Smooth muscle cell (in vitro differentiated cells): ENCODE measurements around the gene ZNF92. TPM values are rescaled to one million over a fixed set of nuclear protein-coding genes. Genes with fewer than 3 reads are reported as not detected.

Experiments
- DNase-seq: peaks from one replicate; lab custom pipeline; 2025; ENCODE audit not compliant: unreplicated experiment; lab: John Stamatoyannopoulos, UW
- H2AFZ ChIP-seq: fragments of 200-600 bp; sonication (generic); 2 replicates; pipeline ENCODE4 v1.6.0; 2016; ENCODE audit warnings: antibody characterized with exemption, low read depth, mild to moderate bottlenecking
- H3F3A ChIP-seq: fragments of 200-600 bp; sonication (generic); 2 replicates; pipeline ENCODE4 v1.6.0; 2017; ENCODE audit warnings: antibody characterized with exemption, low read depth
- H3K27ac ChIP-seq: fragments of 200-600 bp; sonication (generic); 2 replicates; pipeline ENCODE4 v1.5.1; 2016; ENCODE audit warnings: low read depth, mild to moderate bottlenecking
- H3K27me3 ChIP-seq: fragments of 200-600 bp; sonication (generic); 2 replicates; pipeline ENCODE4 v1.6.1; 2016; ENCODE audit warnings: low read depth, mild to moderate bottlenecking
- H3K36me3 ChIP-seq: fragments of 200-600 bp; sonication (generic); 2 replicates; pipeline ENCODE4 v1.5.1; 2016; ENCODE audit warnings: low read depth
- H3K4me1 ChIP-seq: fragments of 200-600 bp; sonication (generic); 2 replicates; pipeline ENCODE4 v1.5.1; 2016; ENCODE audit warnings: low read depth
- H3K4me2 ChIP-seq: fragments of 200-600 bp; sonication (generic); 2 replicates; pipeline ENCODE4 v1.6.0; 2016; ENCODE audit warnings: mild to moderate bottlenecking
- H3K4me3 ChIP-seq: fragments of 200-600 bp; sonication (generic); 2 replicates; pipeline ENCODE4 v1.5.1; 2016; ENCODE audit warnings: mild to moderate bottlenecking
- H3K79me2 ChIP-seq: fragments of 200-600 bp; sonication (generic); 2 replicates; pipeline ENCODE4 v1.6.0; 2016; ENCODE audit warnings: low read depth, mild to moderate bottlenecking
- H3K9ac ChIP-seq: fragments of 200-600 bp; sonication (generic); 2 replicates; pipeline ENCODE4 v1.6.0; 2016; ENCODE audit warnings: low read depth
- H3K9me3 ChIP-seq: fragments of 200-600 bp; sonication (generic); replicated peaks from 2 replicates; pipeline ENCODE4 v1.5.1; 2016; ENCODE audit warnings: low read depth
- H4K20me1 ChIP-seq: fragments of 200-600 bp; sonication (generic); 2 replicates; pipeline ENCODE4 v1.6.0; 2016; ENCODE audit warnings: low read depth
- CTCF ChIP-seq: fragments of 200-600 bp; sonication (generic); IDR thresholded peaks from 2 replicates; pipeline ENCODE4 v1.5.1; 2017; ENCODE audit warnings: borderline replicate concordance, mild to moderate bottlenecking, antibody characterized with exemption; ENCODE audit not compliant: insufficient read depth, poor library complexity, severe bottlenecking
- WGBS: methylation state at CpG from one replicate; pipeline ENCODE4 v1.1.7; 2016; ENCODE audit warnings: low lambda C conversion rate; 5-methylcytosine and 5-hydroxymethylcytosine counted together
- polyA plus RNA-seq: library from polyadenylated mRNA; unstranded; fragments of >200 nt; fragmentation: Nextera tagmentation; extraction: Ambion mirVana; gene quantifications from 2 replicates; pipeline ENCODE4 v1.2.1, GENCODE V29; 2016
- total RNA-seq: library from RNA; depleted of rRNA; stranded (reverse); fragments of >200 nt; gene quantifications from 2 replicates; pipeline ENCODE4 v1.2.3, GENCODE V29; 2014

Gene ZNF92
- total and polyA plus RNA-seq, 2 experiments from 2014 or later: 2.3 to 14.3 TPM

- no peak for DNase-seq
- Histone ChIP-seq H3K27ac (no peak overlapping the region), H3K79me2 (peaks cover 25% of the 10 kb centered on the region), H3K4me3 (no peak overlapping the region), H3K36me3 (no peaks in the 10 kb centered on the region), H3K27me3 (no peaks in the 10 kb centered on the region), H3K9ac (no peak overlapping the region), H3K9me3 (no peaks in the 10 kb centered on the region), H4K20me1 (peaks cover 20% of the 10 kb centered on the region), H2AFZ (peak overlapping the region; percentile 24), H3K4me2 (no peak overlapping the region), H3F3A (no peaks in the 10 kb centered on the region), H3K4me1 (no peaks in the 10 kb centered on the region)
- WGBS: 65% methylated on average over 5 of the region's 5 CpGs
- TF ChIP-seq CTCF: no peak
These were observed 2.2 kb upstream of the ZNF92 start for GRCh38 chr7:65371468-65371867.

GRCh38 chr7:65379318-65379717 lies 5.7 kb downstream of the ZNF92 start:
- no peak overlapping the region for H3K4me2 ChIP-seq
- H2AFZ ChIP-seq: no peak overlapping the region
- H3K4me3 ChIP-seq: no peak overlapping the region
- peaks cover 94% of the 10 kb centered on the region for H4K20me1 ChIP-seq
- peaks cover 91% of the 10 kb centered on the region for H3K79me2 ChIP-seq
- H3K9me3 ChIP-seq: no peaks in the 10 kb centered on the region
- no peaks in the 10 kb centered on the region for H3K4me1 ChIP-seq
- no peaks in the 10 kb centered on the region for H3F3A ChIP-seq
- TF ChIP-seq CTCF: no peak
- WGBS: 85% methylated on average over 3 of the region's 3 CpGs
- H3K27me3 ChIP-seq: no peaks in the 10 kb centered on the region
- no peaks in the 10 kb centered on the region for H3K36me3 ChIP-seq
- H3K27ac ChIP-seq: no peak overlapping the region
- DNase-seq: no peak
- no peak overlapping the region for H3K9ac ChIP-seq

GRCh38 chr7:65381742-65382141 lies 8.1 kb downstream of the ZNF92 start:
- H3F3A ChIP-seq: no peaks in the 10 kb centered on the region
- H2AFZ ChIP-seq: no peak overlapping the region
- no peak for DNase-seq
- no peaks in the 10 kb centered on the region for H3K4me1 ChIP-seq
- no peak overlapping the region for H3K4me3 ChIP-seq
- H3K4me2 ChIP-seq: no peak overlapping the region
- peaks cover 89% of the 10 kb centered on the region for H3K79me2 ChIP-seq
- H3K27ac ChIP-seq: no peak overlapping the region
- no peak for TF ChIP-seq CTCF
- 91% methylated on average over 3 of the region's 3 CpGs for WGBS
- no peaks in the 10 kb centered on the region for H3K9me3 ChIP-seq
- H3K36me3 ChIP-seq: no peaks in the 10 kb centered on the region
- H4K20me1 ChIP-seq: peaks cover 96% of the 10 kb centered on the region
- no peaks in the 10 kb centered on the region for H3K27me3 ChIP-seq
- no peak overlapping the region for H3K9ac ChIP-seq

GRCh38 chr7:65382452-65382851 lies 8.8 kb downstream of the ZNF92 start:
- H3K4me1 ChIP-seq: no peaks in the 10 kb centered on the region
- H3K27me3 ChIP-seq: no peaks in the 10 kb centered on the region
- H3F3A ChIP-seq: no peaks in the 10 kb centered on the region
- H3K9me3 ChIP-seq: no peaks in the 10 kb centered on the region
- peaks cover 95% of the 10 kb centered on the region for H4K20me1 ChIP-seq
- H2AFZ ChIP-seq: no peak overlapping the region
- peaks cover 88% of the 10 kb centered on the region for H3K79me2 ChIP-seq
- H3K36me3 ChIP-seq: no peaks in the 10 kb centered on the region
- H3K9ac ChIP-seq: no peak overlapping the region
- no peak for DNase-seq
- no peak overlapping the region for H3K4me2 ChIP-seq
- no peak for TF ChIP-seq CTCF
- H3K4me3 ChIP-seq: no peak overlapping the region
- no peak overlapping the region for H3K27ac ChIP-seq
- 72% methylated on average over 3 of the region's 3 CpGs for WGBS
